ENCODE results near the gene PRMT7.

The PRMT7 gene

DNA sequence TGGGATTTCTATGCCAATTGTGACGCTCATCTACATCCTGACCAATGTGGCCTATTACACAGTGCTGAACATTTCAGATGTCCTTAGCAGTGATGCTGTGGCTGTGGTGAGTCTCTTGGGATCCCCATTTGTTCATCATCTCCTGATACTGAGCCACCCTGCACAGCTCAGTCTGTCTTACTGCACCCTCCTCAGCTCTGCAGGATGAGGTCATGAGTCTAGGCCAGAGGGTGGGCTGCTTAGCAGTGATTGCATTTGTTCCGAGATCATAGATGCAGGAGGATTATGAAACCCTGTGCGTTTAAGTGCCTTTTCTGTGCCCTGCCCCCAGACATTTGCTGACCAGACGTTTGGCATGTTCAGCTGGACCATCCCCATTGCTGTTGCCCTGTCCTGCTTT, 19.6 kb upstream of the PRMT7 start:
- CTCF ChIA-PET: interaction anchor here (1.1 to 1.8 kb wide), 2 partner anchors 27 to 30 kb away, joined by 3 to 7 read pairs; partner anchors contain the start of gene SLC7A6
- no peak for DNase-seq (ENCODE audit: low spot score)
- TF ChIP-seq, protein P1, sequence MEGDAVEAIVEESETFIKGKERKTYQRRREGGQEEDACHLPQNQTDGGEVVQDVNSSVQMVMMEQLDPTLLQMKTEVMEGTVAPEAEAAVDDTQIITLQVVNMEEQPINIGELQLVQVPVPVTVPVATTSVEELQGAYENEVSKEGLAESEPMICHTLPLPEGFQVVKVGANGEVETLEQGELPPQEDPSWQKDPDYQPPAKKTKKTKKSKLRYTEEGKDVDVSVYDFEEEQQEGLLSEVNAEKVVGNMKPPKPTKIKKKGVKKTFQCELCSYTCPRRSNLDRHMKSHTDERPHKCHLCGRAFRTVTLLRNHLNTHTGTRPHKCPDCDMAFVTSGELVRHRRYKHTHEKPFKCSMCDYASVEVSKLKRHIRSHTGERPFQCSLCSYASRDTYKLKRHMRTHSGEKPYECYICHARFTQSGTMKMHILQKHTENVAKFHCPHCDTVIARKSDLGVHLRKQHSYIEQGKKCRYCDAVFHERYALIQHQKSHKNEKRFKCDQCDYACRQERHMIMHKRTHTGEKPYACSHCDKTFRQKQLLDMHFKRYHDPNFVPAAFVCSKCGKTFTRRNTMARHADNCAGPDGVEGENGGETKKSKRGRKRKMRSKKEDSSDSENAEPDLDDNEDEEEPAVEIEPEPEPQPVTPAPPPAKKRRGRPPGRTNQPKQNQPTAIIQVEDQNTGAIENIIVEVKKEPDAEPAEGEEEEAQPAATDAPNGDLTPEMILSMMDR (conservative IDR thresholded peaks at IDR 0.05; ENCODE audit: low read depth): no peak
- no peak overlapping the region for H3K27ac ChIP-seq
- POLR2A ChIA-PET (ENCODE audit: low non-redundant PET): no interaction called here

DNA sequence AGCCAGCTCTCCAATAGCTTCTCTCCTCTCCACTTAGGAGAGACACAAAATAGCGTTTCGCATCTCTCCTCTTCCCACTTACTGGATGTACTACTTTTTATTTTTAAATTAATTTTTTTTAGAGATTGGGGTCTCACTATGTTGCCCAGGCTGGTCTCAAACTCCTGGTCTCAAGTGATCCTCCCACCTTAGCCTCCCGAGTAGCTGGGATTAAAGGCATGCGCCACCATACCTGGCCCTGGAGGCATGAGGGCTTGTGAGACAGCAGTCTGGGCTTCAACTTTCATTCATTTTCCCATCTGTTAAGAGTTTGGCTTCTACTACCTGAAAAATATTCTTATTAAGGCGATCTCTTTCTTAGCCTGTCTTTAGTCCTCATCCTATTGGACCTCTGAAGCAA, 18.4 kb upstream of the PRMT7 start:
- TF ChIP-seq, protein P1 (conservative IDR thresholded peaks at IDR 0.05; ENCODE audit: low read depth): no peak
- POLR2A ChIA-PET (ENCODE audit: low non-redundant PET): no interaction called here
- no peak overlapping the region for H3K27ac ChIP-seq
- no peak for DNase-seq (ENCODE audit: low spot score)
- CTCF ChIA-PET: interaction anchor here (1.8 kb wide), 1 partner anchor 29 kb away, joined by 7 read pairs; the partner anchor contains the start of gene SLC7A6

- DNase-seq (ENCODE audit: low spot score): no peak
- CTCF ChIA-PET: no interaction called here
- POLR2A ChIA-PET (ENCODE audit: low non-redundant PET): interaction anchor here (0.7 kb wide), 1 partner anchor 14 kb away, joined by 6 read pairs; the partner anchor contains the start of genes PRMT7 and SLC7A6OS
- H3K27ac ChIP-seq: peak overlapping the region; percentile 47
- TF ChIP-seq, protein P1 (conservative IDR thresholded peaks at IDR 0.05; ENCODE audit: low read depth): no peak
Measured at GRCh38 chr16:68296291-68296690, 14.5 kb upstream of the PRMT7 start.

GRCh38 chr16:68296693-68297092, 14.1 kb upstream of the PRMT7 start:
- TF ChIP-seq, protein P1 (conservative IDR thresholded peaks at IDR 0.05; ENCODE audit: low read depth): no peak
- H3K27ac ChIP-seq: peak overlapping the region; percentile 47
- ChIA-PET POLR2A (ENCODE audit: low non-redundant PET) (no interaction called here), CTCF (interaction anchor here (0.9 kb wide), 1 partner anchor 35 kb away, joined by 3 read pairs; no protein-coding TSS in a partner anchor)
- no peak for DNase-seq (ENCODE audit: low spot score)

GRCh38 chr16:68297908-68298307, 12.9 kb upstream of the PRMT7 start:
- DNase-seq (ENCODE audit: low spot score): no peak
- H3K27ac ChIP-seq: peak overlapping the region; percentile 92
- ChIA-PET POLR2A (ENCODE audit: low non-redundant PET) (no interaction called here), CTCF (interaction anchor here (1.8 kb wide), 1 partner anchor 34 kb away, joined by 8 read pairs; the partner anchor contains the start of gene SLC7A6)
- TF ChIP-seq, protein P1 (conservative IDR thresholded peaks at IDR 0.05; ENCODE audit: low read depth): no peak

GRCh38 chr16:68298312-68298711, 12.5 kb upstream of the PRMT7 start:
- no peak for DNase-seq (ENCODE audit: low spot score)
- ChIA-PET POLR2A (ENCODE audit: low non-redundant PET) (no interaction called here), CTCF (interaction anchor here (1.8 kb wide), 1 partner anchor 34 kb away, joined by 8 read pairs; the partner anchor contains the start of gene SLC7A6)
- TF ChIP-seq, protein P1 (conservative IDR thresholded peaks at IDR 0.05; ENCODE audit: low read depth): no peak
- H3K27ac ChIP-seq: peak overlapping the region; percentile 92
